GM12892 (cell line): ENCODE data around the gene RBM39.
"Not testable (repeated sequence)": the region's sequence is repeated elsewhere in the genome, so short reads cannot be mapped to it uniquely, and the experiment has no call there.

ENCODE experiments used
- DNase-seq: peaks from one replicate; pipeline ENCODE4 v3.0.0; 2011; ENCODE audit not compliant: insufficient read length
- FAIRE-seq: peaks from 2 replicates; lab custom pipeline; 2011; peaks lifted over from hg19 to GRCh38; lab: Jason Lieb, UNC
- POLR2A ChIP-seq: IDR thresholded peaks from 2 replicates; pipeline ENCODE4 v1.6.1; 2011; ENCODE audit warnings: low read depth, low read length, control low read depth
- POLR2AphosphoS5 ChIP-seq: IDR thresholded peaks from 2 replicates; pipeline ENCODE4 v1.6.1; 2011; ENCODE audit warnings: low read depth, low read length, control low read depth
- TAF1 ChIP-seq: IDR thresholded peaks from 2 replicates; pipeline ENCODE4 v1.6.1; 2011; ENCODE audit warnings: low read depth, mild to moderate bottlenecking, control low read depth, low read length, borderline replicate concordance

Gene RBM39

GRCh38 chr20:35695978-35696377 is 46.1 kb downstream of the RBM39 start:
- no peak for TF ChIP-seq TAF1
- no peak for TF ChIP-seq POLR2A
- no peak for DNase-seq
- no peak for FAIRE-seq

GRCh38 chr20:35695245-35695749 is 46.8 kb downstream of the RBM39 start:
- DNase-seq (no peak), FAIRE-seq (no peak)
- no peak for TF ChIP-seq TAF1
- no peak for TF ChIP-seq POLR2AphosphoS5
- no peak for TF ChIP-seq POLR2A

GRCh38 chr20:35690265-35690664 is 51.8 kb downstream of the RBM39 start:
- TF ChIP-seq POLR2AphosphoS5 (no peak), POLR2A (no peak), TAF1 (no peak)
- DNase-seq (no peak), FAIRE-seq (no peak)

- DNase-seq, FAIRE-seq: not testable (repeated sequence)
Measured at GRCh38 chr20:35686872-35687271, 55.2 kb downstream of the RBM39 start.

- not testable (repeated sequence) for DNase-seq, FAIRE-seq
Measured at GRCh38 chr20:35685368-35685767, 56.7 kb downstream of the RBM39 start.

- TF ChIP-seq POLR2AphosphoS5 = no peak
- no peak for FAIRE-seq
- DNase-seq = no peak
Measured at GRCh38 chr20:35681960-35682359, 60.1 kb downstream of the RBM39 start.

- FAIRE-seq = no peak
- DNase-seq = no peak
- no peak for TF ChIP-seq POLR2A
- no peak for TF ChIP-seq TAF1
- no peak for TF ChIP-seq POLR2AphosphoS5
Measured at GRCh38 chr20:35680452-35681183, 61.4 kb downstream of the RBM39 start.

GRCh38 chr20:35674921-35675320 is 67.1 kb downstream of the RBM39 start:
- FAIRE-seq (no peak), DNase-seq (no peak)
- TF ChIP-seq POLR2AphosphoS5 (no peak), POLR2A (no peak), TAF1 (no peak)

GRCh38 chr20:35673884-35674283 is 68.2 kb downstream of the RBM39 start:
- TF ChIP-seq POLR2AphosphoS5 (no peak), TAF1 (no peak)
- DNase-seq = no peak
- FAIRE-seq = no peak

- TF ChIP-seq POLR2A = no peak
- no peak for TF ChIP-seq TAF1
- TF ChIP-seq POLR2AphosphoS5 = no peak
- DNase-seq (no peak), FAIRE-seq (no peak)
Measured at GRCh38 chr20:35669681-35670080, 72.4 kb downstream of the RBM39 start.

GRCh38 chr20:35669221-35669620 is 72.8 kb downstream of the RBM39 start:
- no peak for FAIRE-seq
- TF ChIP-seq POLR2A = no peak
- no peak for TF ChIP-seq TAF1
- TF ChIP-seq POLR2AphosphoS5 = no peak
- DNase-seq = no peak

- TF ChIP-seq POLR2A = no peak
- no peak for TF ChIP-seq TAF1
- TF ChIP-seq POLR2AphosphoS5 = no peak
- no peak for FAIRE-seq
Measured at GRCh38 chr20:35665949-35666288, 76.1 kb downstream of the RBM39 start.

More at GRCh38 chr20:35665949-35666288, 76.1 kb downstream of the RBM39 start:
- no peak for DNase-seq
